ENCODE measurements around the gene NPPA. TPM values are rescaled to one million over a fixed set of nuclear protein-coding genes. Genes with fewer than 3 reads are reported as not detected.

Gene NPPA
- total and polyA plus RNA-seq, 9 of the 15 experiments (the other 6 are each of a cell fraction or from before 2014, with no cell fraction given), result not detected

- TF ChIP-seq MGA (IDR thresholded peaks at IDR 0.05), result no peak
- TF ChIP-seq C11orf30 (IDR thresholded peaks at IDR 0.05; ENCODE audit: low read depth), result no peak
- no peak for TF ChIP-seq HOXB6 (CRISPR knock-in tag; IDR thresholded peaks at IDR 0.05; ENCODE audit: borderline replicate concordance)
- no peak for TF ChIP-seq PHTF2 (CRISPR knock-in tag; IDR thresholded peaks at IDR 0.05)
- no peak for TF ChIP-seq ZNF592 (IDR thresholded peaks at IDR 0.05)
- no peak for TF ChIP-seq NELFE (IDR thresholded peaks at IDR 0.05; ENCODE audit: insufficient read depth, insufficient read length)
- TF ChIP-seq ZNF398 (CRISPR knock-in tag; IDR thresholded peaks at IDR 0.05), result no peak
- 0 out of 2 replicates have a peak, but pooled peaks have one; percentile 42 for TF ChIP-seq GABPB2 (CRISPR knock-in tag; conservative IDR thresholded peaks at IDR 0.05)
Observed at GRCh38 chr1:11802973-11803885, 44.4 kb downstream of the NPPA start (continued).

All from K562 (cell line).